Measurements from ENCODE around the gene SPATS2. TPM values are rescaled to one million over a fixed set of nuclear protein-coding genes. Genes with fewer than 3 reads are reported as not detected.
"Not testable (repeated sequence)": the region's sequence is repeated elsewhere in the genome, so short reads cannot be mapped to it uniquely, and the experiment has no call there.

Gene SPATS2
- total RNA-seq, 1 experiment from 2014 or later, result 50.7 TPM

- H3K36me3 ChIP-seq (ENCODE audit: insufficient read depth, low read length), result peaks cover 15% of the 10 kb centered on the region
- H3K4me3 ChIP-seq (ENCODE audit: low read length), result peak overlapping the region; percentile 66
- DNase-seq, result peak; percentile 67
- peak overlapping the region; percentile 80 for H3K4me2 ChIP-seq (ENCODE audit: low read depth, low read length, poor library complexity, severe bottlenecking)
- peak overlapping the region; percentile 88 for H3K27ac ChIP-seq (ENCODE audit: low read length)
- H2AFZ ChIP-seq (ENCODE audit: low read length), result no peak overlapping the region
- no peaks in the 10 kb centered on the region for H3K27me3 ChIP-seq (ENCODE audit: low read length)
- H3K79me2 ChIP-seq (ENCODE audit: low read length), result peaks cover 57% of the 10 kb centered on the region
- no peaks in the 10 kb centered on the region; the same call in 1 of the 2 replicates for H4K20me1 ChIP-seq (ENCODE audit: insufficient read depth, low read depth, low read length)
- peaks cover 37% of the 10 kb centered on the region for H3K4me1 ChIP-seq (ENCODE audit: low read length)
- no peaks in the 10 kb centered on the region for H3K9me3 ChIP-seq (ENCODE audit: low read length)
- peak overlapping the region; percentile 97 for H3K9ac ChIP-seq (ENCODE audit: low read length)
- no peaks in the 10 kb centered on the region for H3K9me2 ChIP-seq (replicated peaks; ENCODE audit: insufficient read depth, low read length)
Measured at GRCh38 chr12:49368240-49368600, 958 bp downstream of the SPATS2 start.

DNA sequence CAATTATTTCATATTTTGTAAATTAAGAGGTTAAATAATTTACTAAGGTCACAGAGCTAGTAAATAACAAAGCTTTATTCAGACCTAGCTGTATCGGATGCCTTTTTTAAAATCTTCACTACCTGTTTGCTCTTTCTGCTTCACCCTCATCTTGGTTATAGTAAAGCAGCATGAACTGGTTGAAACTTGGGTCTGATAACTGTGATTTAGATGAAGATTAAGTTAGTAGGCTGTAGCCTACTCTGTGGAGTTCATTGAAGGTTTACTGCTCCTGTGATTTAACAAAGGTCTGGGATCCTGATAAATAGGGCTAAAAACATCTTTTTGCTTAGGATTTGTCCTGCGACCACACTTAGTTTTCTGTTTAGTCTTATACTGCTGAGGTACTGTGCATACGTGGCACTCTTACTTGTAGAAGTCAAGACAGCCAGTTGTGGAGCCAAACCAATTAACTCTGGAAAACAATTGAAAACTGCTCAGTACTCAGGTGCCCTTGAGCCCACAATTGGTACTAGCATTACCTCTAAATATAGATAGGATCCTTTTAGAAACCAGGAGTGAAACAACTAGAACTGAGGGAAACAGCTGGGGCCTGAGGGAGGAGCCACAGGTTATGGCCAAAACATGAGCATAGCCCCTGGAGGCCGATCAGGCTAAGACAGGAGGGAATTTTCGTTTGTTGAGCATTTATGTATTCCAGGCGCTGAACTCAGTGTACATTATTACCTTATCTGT, 2.3 kb downstream of the SPATS2 start:
- Histone ChIP-seq H3K27ac (ENCODE audit: low read length) (peak overlapping the region; percentile 88), H4K20me1 (ENCODE audit: insufficient read depth, low read depth, low read length) (peaks cover 4% of the 10 kb centered on the region; the same call in 1 of the 2 replicates), H3K4me2 (ENCODE audit: low read depth, low read length, poor library complexity, severe bottlenecking) (peak overlapping the region; percentile 80), H3K9me2 (replicated peaks; ENCODE audit: insufficient read depth, low read length) (no peaks in the 10 kb centered on the region), H3K9ac (ENCODE audit: low read length) (peak overlapping the region; percentile 97), H3K9me3 (ENCODE audit: low read length) (no peaks in the 10 kb centered on the region), H3K4me3 (ENCODE audit: low read length) (peak overlapping the region; percentile 66), H3K4me1 (ENCODE audit: low read length) (peaks cover 37% of the 10 kb centered on the region), H2AFZ (ENCODE audit: low read length) (no peak overlapping the region), H3K79me2 (ENCODE audit: low read length) (peaks cover 71% of the 10 kb centered on the region), H3K36me3 (ENCODE audit: insufficient read depth, low read length) (peaks cover 20% of the 10 kb centered on the region), H3K27me3 (ENCODE audit: low read length) (no peaks in the 10 kb centered on the region)
- DNase-seq, result peak; percentile 70

- peaks cover 4% of the 10 kb centered on the region; the same call in 1 of the 2 replicates for H4K20me1 ChIP-seq (ENCODE audit: insufficient read depth, low read depth, low read length)
- no peak overlapping the region for H2AFZ ChIP-seq (ENCODE audit: low read length)
- no peaks in the 10 kb centered on the region for H3K9me2 ChIP-seq (replicated peaks; ENCODE audit: insufficient read depth, low read length)
- peak overlapping the region; percentile 88; the same call in 1 of the 2 replicates for H3K27ac ChIP-seq (ENCODE audit: low read length)
- no peak overlapping the region for H3K4me3 ChIP-seq (ENCODE audit: low read length)
- DNase-seq, result no peak
- no peak overlapping the region for H3K9ac ChIP-seq (ENCODE audit: low read length)
- H3K27me3 ChIP-seq (ENCODE audit: low read length), result no peaks in the 10 kb centered on the region
- H3K9me3 ChIP-seq (ENCODE audit: low read length), result no peaks in the 10 kb centered on the region
- peaks cover 37% of the 10 kb centered on the region for H3K4me1 ChIP-seq (ENCODE audit: low read length)
- H3K79me2 ChIP-seq (ENCODE audit: low read length), result peaks cover 80% of the 10 kb centered on the region
- peaks cover 20% of the 10 kb centered on the region for H3K36me3 ChIP-seq (ENCODE audit: insufficient read depth, low read length)
- no peak overlapping the region for H3K4me2 ChIP-seq (ENCODE audit: low read depth, low read length, poor library complexity, severe bottlenecking)
Measured at GRCh38 chr12:49370539-49370938, 3.3 kb downstream of the SPATS2 start.

GRCh38 chr12:49375406-49375805, 8.1 kb downstream of the SPATS2 start:
- H3K4me1 ChIP-seq (ENCODE audit: low read length), result peaks cover 11% of the 10 kb centered on the region
- 0 out of 2 replicates have a peak, but pooled peaks cover 4% of the 10 kb centered on the region for H4K20me1 ChIP-seq (ENCODE audit: insufficient read depth, low read depth, low read length)
- H3K36me3 ChIP-seq (ENCODE audit: insufficient read depth, low read length), result peaks cover 20% of the 10 kb centered on the region
- H3K4me3 ChIP-seq (ENCODE audit: low read length), result no peak overlapping the region
- H3K27ac ChIP-seq (ENCODE audit: low read length), result no peak overlapping the region
- H2AFZ ChIP-seq (ENCODE audit: low read length), result no peak overlapping the region
- H3K9ac ChIP-seq (ENCODE audit: low read length), result no peak overlapping the region
- H3K4me2 ChIP-seq (ENCODE audit: low read depth, low read length, poor library complexity, severe bottlenecking), result no peak overlapping the region
- DNase-seq, result no peak
- H3K9me3 ChIP-seq (ENCODE audit: low read length), result no peaks in the 10 kb centered on the region
- H3K79me2 ChIP-seq (ENCODE audit: low read length), result peaks cover 96% of the 10 kb centered on the region
- H3K9me2 ChIP-seq (replicated peaks; ENCODE audit: insufficient read depth, low read length), result no peaks in the 10 kb centered on the region
- H3K27me3 ChIP-seq (ENCODE audit: low read length), result no peaks in the 10 kb centered on the region

- Histone ChIP-seq H3K79me2 (ENCODE audit: low read length) (peaks cover 96% of the 10 kb centered on the region), H3K36me3 (ENCODE audit: insufficient read depth, low read length) (peaks cover 11% of the 10 kb centered on the region), H3K27me3 (ENCODE audit: low read length) (no peaks in the 10 kb centered on the region), H3K9me3 (ENCODE audit: low read length) (no peaks in the 10 kb centered on the region), H3K4me3 (ENCODE audit: low read length) (no peak overlapping the region), H3K9me2 (replicated peaks; ENCODE audit: insufficient read depth, low read length) (no peaks in the 10 kb centered on the region), H3K27ac (ENCODE audit: low read length) (no peak overlapping the region), H3K4me1 (ENCODE audit: low read length) (no peaks in the 10 kb centered on the region; the same call in 1 of the 2 replicates), H4K20me1 (ENCODE audit: insufficient read depth, low read depth, low read length) (peaks cover 17% of the 10 kb centered on the region; the same call in 1 of the 2 replicates), H2AFZ (ENCODE audit: low read length) (no peak overlapping the region), H3K4me2 (ENCODE audit: low read depth, low read length, poor library complexity, severe bottlenecking) (no peak overlapping the region), H3K9ac (ENCODE audit: low read length) (no peak overlapping the region)
- no peak for DNase-seq
Measured at GRCh38 chr12:49377386-49377785, 10.1 kb downstream of the SPATS2 start.

DNA sequence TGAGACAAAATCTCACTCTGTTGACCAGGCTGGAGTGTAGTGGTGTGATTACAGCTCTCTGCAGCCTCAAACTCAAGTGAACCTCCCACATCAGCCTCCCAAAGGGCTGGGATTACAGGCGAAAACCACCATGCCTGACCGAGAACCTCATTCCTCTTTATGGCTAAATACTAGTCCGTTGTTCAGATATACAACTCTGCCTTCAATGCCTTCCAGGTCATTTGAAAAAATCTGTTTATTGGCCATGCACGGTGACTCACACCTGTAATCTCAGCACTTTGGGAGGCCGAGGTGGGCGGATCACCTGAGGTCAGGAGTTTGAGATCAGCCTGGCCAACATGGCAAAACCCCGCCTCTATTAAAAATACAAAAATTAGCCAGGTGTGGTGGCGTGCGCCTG, 12.9 kb downstream of the SPATS2 start:
- H3K9me3 ChIP-seq (ENCODE audit: low read length), result not testable (repeated sequence)

GRCh38 chr12:49388682-49389386, 21.6 kb downstream of the SPATS2 start:
- DNase-seq, result no peak

More for the DNA sequence above, 12.9 kb downstream of the SPATS2 start:
- H3K4me2 ChIP-seq (ENCODE audit: low read depth, low read length, poor library complexity, severe bottlenecking); H3K4me1 ChIP-seq (ENCODE audit: low read length); H3K9ac ChIP-seq (ENCODE audit: low read length); H3K4me3 ChIP-seq (ENCODE audit: low read length); H3K27ac ChIP-seq (ENCODE audit: low read length); DNase-seq; H3K9me2 ChIP-seq (replicated peaks; ENCODE audit: insufficient read depth, low read length); H3K27me3 ChIP-seq (ENCODE audit: low read length); H2AFZ ChIP-seq (ENCODE audit: low read length): not testable (repeated sequence)
- Histone ChIP-seq H3K79me2 (ENCODE audit: low read length) (peaks cover 95% of the 10 kb centered on the region), H4K20me1 (ENCODE audit: insufficient read depth, low read depth, low read length) (peaks cover 14% of the 10 kb centered on the region; the same call in 1 of the 2 replicates), H3K36me3 (ENCODE audit: insufficient read depth, low read length) (peaks cover 11% of the 10 kb centered on the region)

GRCh38 chr12:49389387-49389703, 22.1 kb downstream of the SPATS2 start:
- H3K9me2 ChIP-seq (replicated peaks; ENCODE audit: insufficient read depth, low read length), result no peaks in the 10 kb centered on the region
- H3K79me2 ChIP-seq (ENCODE audit: low read length), result peaks cover 98% of the 10 kb centered on the region
- H3K4me1 ChIP-seq (ENCODE audit: low read length), result no peaks in the 10 kb centered on the region
- no peaks in the 10 kb centered on the region for H3K9me3 ChIP-seq (ENCODE audit: low read length)
- no peaks in the 10 kb centered on the region for H3K27me3 ChIP-seq (ENCODE audit: low read length)
- H3K36me3 ChIP-seq (ENCODE audit: insufficient read depth, low read length), result peaks cover 15% of the 10 kb centered on the region
- no peak overlapping the region for H3K4me3 ChIP-seq (ENCODE audit: low read length)
- no peaks in the 10 kb centered on the region; the same call in 1 of the 2 replicates for H4K20me1 ChIP-seq (ENCODE audit: insufficient read depth, low read depth, low read length)
- no peak overlapping the region for H3K4me2 ChIP-seq (ENCODE audit: low read depth, low read length, poor library complexity, severe bottlenecking)
- no peak overlapping the region for H2AFZ ChIP-seq (ENCODE audit: low read length)
- DNase-seq, result no peak
- H3K27ac ChIP-seq (ENCODE audit: low read length), result no peak overlapping the region
- H3K9ac ChIP-seq (ENCODE audit: low read length), result no peak overlapping the region

More at GRCh38 chr12:49388682-49389386, 21.6 kb downstream of the SPATS2 start:
- Histone ChIP-seq H3K9me3 (ENCODE audit: low read length) (no peaks in the 10 kb centered on the region), H3K27ac (ENCODE audit: low read length) (no peak overlapping the region), H3K4me2 (ENCODE audit: low read depth, low read length, poor library complexity, severe bottlenecking) (no peak overlapping the region), H3K27me3 (ENCODE audit: low read length) (no peaks in the 10 kb centered on the region), H3K36me3 (ENCODE audit: insufficient read depth, low read length) (peaks cover 19% of the 10 kb centered on the region), H3K9me2 (replicated peaks; ENCODE audit: insufficient read depth, low read length) (no peaks in the 10 kb centered on the region), H3K9ac (ENCODE audit: low read length) (no peak overlapping the region), H2AFZ (ENCODE audit: low read length) (no peak overlapping the region), H3K4me1 (ENCODE audit: low read length) (no peaks in the 10 kb centered on the region), H3K79me2 (ENCODE audit: low read length) (peaks cover 98% of the 10 kb centered on the region), H4K20me1 (ENCODE audit: insufficient read depth, low read depth, low read length) (no peaks in the 10 kb centered on the region; the same call in 1 of the 2 replicates), H3K4me3 (ENCODE audit: low read length) (no peak overlapping the region)
